ENCODE results near the gene FEM1C. TPM values are rescaled to one million over a fixed set of nuclear protein-coding genes. Genes with fewer than 3 reads are reported as not detected.

The FEM1C gene
- total RNA-seq, 4 donors from 2014 or later = 41.3 to 71.0 (median 51.5) TPM

GRCh38 chr5:115545351-115545882 is 842 bp upstream of the FEM1C start:
- H3K27me3 ChIP-seq = no peaks in the 10 kb centered on the region
- peak overlapping the region; percentile 75 to 99 (median 98) for H3K27ac ChIP-seq (replicated peaks in 1 of 4)
- 96% methylated on average over 9 of the region's 9 CpGs for WGBS
- H3K36me3 ChIP-seq = peaks cover 0 to 13% (median 4%) of the 10 kb centered on the region in 4 donors
- no peak for DNase-seq (ENCODE audit: extremely low spot score)
- H3K4me3 ChIP-seq = peak overlapping the region; percentile 88 to 98 (median 95)
- H3K4me1 ChIP-seq = peaks cover 7 to 19% (median 13%) of the 10 kb centered on the region in 4 donors
- H3K9me3 ChIP-seq = peaks cover 0 to 4% (median 0%) of the 10 kb centered on the region in 4 donors
- no peak for TF ChIP-seq POLR2A (IDR thresholded peaks at IDR 0.05; ENCODE audit: low read depth)
- TF ChIP-seq POLR2AphosphoS5 (IDR thresholded peaks at IDR 0.05) = no peak
- TF ChIP-seq EP300 (IDR thresholded peaks at IDR 0.05) = no peak
- TF ChIP-seq CTCF (IDR thresholded peaks at IDR 0.05) = no peak
- intact Hi-C loops (cut with DNase I) = no loop called here

GRCh38 chr5:115544043-115544435 is 536 bp downstream of the FEM1C start:
- Histone ChIP-seq H3K9me3 (peaks cover 0 to 4% (median 0%) of the 10 kb centered on the region in 4 donors), H3K4me3 (peak overlapping the region; percentile 88 to 98 (median 95)), H3K27ac (replicated peaks in 1 of 4) (peak overlapping the region; percentile 98 to 99 (median 99)), H3K27me3 (no peaks in the 10 kb centered on the region), H3K36me3 (peaks cover 0 to 20% (median 6%) of the 10 kb centered on the region in 4 donors), H3K4me1 (peaks cover 12 to 32% (median 27%) of the 10 kb centered on the region in 4 donors)
- under 1% methylated on average over 19 of the region's 20 CpGs for WGBS
- TF ChIP-seq CTCF (IDR thresholded peaks at IDR 0.05) (no peak), POLR2AphosphoS5 (IDR thresholded peaks at IDR 0.05) (no peak), POLR2A (IDR thresholded peaks at IDR 0.05; ENCODE audit: low read depth) (no peak), EP300 (IDR thresholded peaks at IDR 0.05) (no peak)
- intact Hi-C loops (cut with DNase I) = loop anchor here (5.0 kb wide), 1 partner anchor 122 kb away; no protein-coding TSS in a partner anchor
- DNase-seq (ENCODE audit: extremely low spot score) = no peak

GRCh38 chr5:115543365-115544042 is 1.1 kb downstream of the FEM1C start:
- DNase-seq (ENCODE audit: extremely low spot score) = no peak
- Histone ChIP-seq H3K4me1 (peaks cover 15 to 38% (median 32%) of the 10 kb centered on the region in 4 donors), H3K36me3 (peaks cover 0 to 22% (median 6%) of the 10 kb centered on the region in 4 donors), H3K27me3 (no peaks in the 10 kb centered on the region), H3K4me3 (peak overlapping the region; percentile 88 to 98 (median 95)), H3K9me3 (peaks cover 0 to 4% (median 0%) of the 10 kb centered on the region in 4 donors), H3K27ac (replicated peaks in 1 of 4) (peak overlapping the region; percentile 98 to 99 (median 99))
- 4% methylated on average over 15 of the region's 15 CpGs for WGBS
- intact Hi-C loops (cut with DNase I) = loop anchor here (5.0 kb wide), 1 partner anchor 121 kb away; no protein-coding TSS in a partner anchor
- TF ChIP-seq EP300 (IDR thresholded peaks at IDR 0.05) = no peak
- peak in 1 of 2 donors; percentile 0 for TF ChIP-seq POLR2AphosphoS5 (IDR thresholded peaks at IDR 0.05)

GRCh38 chr5:115542651-115543364 is 1.8 kb downstream of the FEM1C start:
- Histone ChIP-seq H3K4me3 (peak overlapping the region; percentile 88 to 98 (median 95)), H3K9me3 (peaks cover 0 to 4% (median 0%) of the 10 kb centered on the region in 4 donors), H3K27me3 (no peaks in the 10 kb centered on the region), H3K4me1 (peaks cover 22 to 45% (median 39%) of the 10 kb centered on the region in 4 donors), H3K27ac (replicated peaks in 1 of 4) (peak overlapping the region; percentile 98 to 99 (median 99)), H3K36me3 (peaks cover 0 to 22% (median 8%) of the 10 kb centered on the region in 4 donors)
- TF ChIP-seq POLR2AphosphoS5 (IDR thresholded peaks at IDR 0.05) = peak in 1 of 2 donors; percentile 4
- TF ChIP-seq EP300 (IDR thresholded peaks at IDR 0.05) = no peak
- intact Hi-C loops (cut with DNase I) = loop anchor here (5.0 kb wide), 1 partner anchor 121 kb away; no protein-coding TSS in a partner anchor
- DNase-seq (ENCODE audit: extremely low spot score) = no peak
- WGBS = 30% methylated on average over 10 of the region's 10 CpGs

- Histone ChIP-seq H3K9me3 (peaks cover 0 to 4% (median 0%) of the 10 kb centered on the region in 4 donors), H3K4me3 (peak overlapping the region; percentile 88 to 98 (median 95)), H3K4me1 (peaks cover 29 to 52% (median 45%) of the 10 kb centered on the region in 4 donors), H3K27me3 (no peaks in the 10 kb centered on the region), H3K36me3 (peaks cover 0 to 22% (median 8%) of the 10 kb centered on the region in 4 donors), H3K27ac (replicated peaks in 1 of 4) (peak overlapping the region; percentile 98 to 99 (median 99))
- intact Hi-C loops (cut with DNase I) = loop anchor here (5.0 kb wide), 1 partner anchor 120 kb away; no protein-coding TSS in a partner anchor
- TF ChIP-seq POLR2A (IDR thresholded peaks at IDR 0.05; ENCODE audit: low read depth) = no peak
- no peak for TF ChIP-seq CTCF (IDR thresholded peaks at IDR 0.05)
- TF ChIP-seq EP300 (IDR thresholded peaks at IDR 0.05) = no peak
- no peak for TF ChIP-seq POLR2AphosphoS5 (IDR thresholded peaks at IDR 0.05)
- 21% methylated on average over 2 of the region's 2 CpGs for WGBS
- DNase-seq (ENCODE audit: extremely low spot score) = no peak
Measured at GRCh38 chr5:115542086-115542485, 2.5 kb downstream of the FEM1C start.
